NCI-H748 treated with DMSO at 0.1 percent for 48 hours (cell line): ENCODE results near the gene FRMD5.

Source experiments
- DNase-seq: peaks from one replicate; lab custom pipeline; 2025; lab: John Stamatoyannopoulos, UW

Gene FRMD5

GRCh38 chr15:44160796-44161195 lies 34.3 kb downstream of the FRMD5 start:
- DNase-seq = no peak

DNA sequence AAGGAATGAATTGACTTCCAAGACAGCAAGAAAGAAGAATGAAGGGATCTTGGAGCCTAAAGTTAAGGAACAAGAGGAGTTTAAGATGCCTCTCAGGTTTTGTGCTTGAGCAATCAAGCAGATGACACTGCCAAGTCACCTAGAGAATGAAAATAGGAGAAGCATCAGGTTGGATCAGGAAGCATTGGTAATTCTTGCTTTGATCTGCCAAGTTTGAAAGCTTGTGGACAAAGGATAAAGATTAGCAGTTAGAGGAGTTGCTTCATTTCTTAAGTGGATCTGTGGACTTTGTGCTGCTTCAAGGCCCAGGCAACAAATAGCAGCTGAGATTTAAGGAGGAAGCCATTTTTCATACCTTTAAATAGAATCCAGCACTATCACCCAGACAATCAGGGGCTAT lies 35.6 kb downstream of the FRMD5 start:
- DNase-seq = no peak

DNA sequence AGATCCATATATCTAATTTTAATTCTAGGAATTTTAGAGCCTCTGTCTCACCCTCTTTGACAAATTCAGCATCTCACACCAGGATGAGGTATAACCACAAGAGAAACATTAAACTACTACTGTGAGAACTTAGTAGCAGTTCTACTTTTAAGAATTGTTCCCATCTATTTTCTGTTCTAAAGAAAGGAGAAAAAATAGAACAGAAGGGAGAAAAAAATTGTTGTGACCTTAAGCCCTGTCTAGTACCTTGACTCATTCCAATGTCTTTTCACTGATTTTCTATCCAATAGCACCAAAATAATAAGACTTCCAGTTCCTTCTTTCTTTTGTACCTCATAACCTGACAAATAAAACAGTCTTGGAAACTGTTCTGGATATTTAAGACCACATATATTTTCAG lies 37.0 kb downstream of the FRMD5 start:
- DNase-seq = no peak

DNA sequence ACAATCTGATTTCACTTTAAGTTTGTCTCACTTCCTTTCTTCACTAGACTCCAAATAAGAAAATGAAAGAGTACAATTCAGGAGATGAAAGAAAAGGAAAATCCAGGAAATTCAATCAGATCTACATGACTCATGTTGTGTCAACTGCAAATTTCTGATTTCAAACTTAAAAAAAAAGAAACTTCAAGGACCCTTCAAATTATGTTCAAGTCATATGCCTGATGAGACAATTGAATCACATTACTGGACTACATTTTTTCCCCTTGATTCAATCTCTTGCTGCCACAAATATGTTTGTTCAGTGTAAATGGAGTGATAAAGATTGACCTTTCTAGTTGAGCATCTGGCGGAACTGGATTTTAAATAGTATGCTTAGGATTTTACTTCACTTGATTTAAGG lies 37.4 kb downstream of the FRMD5 start:
- DNase-seq = no peak

DNA sequence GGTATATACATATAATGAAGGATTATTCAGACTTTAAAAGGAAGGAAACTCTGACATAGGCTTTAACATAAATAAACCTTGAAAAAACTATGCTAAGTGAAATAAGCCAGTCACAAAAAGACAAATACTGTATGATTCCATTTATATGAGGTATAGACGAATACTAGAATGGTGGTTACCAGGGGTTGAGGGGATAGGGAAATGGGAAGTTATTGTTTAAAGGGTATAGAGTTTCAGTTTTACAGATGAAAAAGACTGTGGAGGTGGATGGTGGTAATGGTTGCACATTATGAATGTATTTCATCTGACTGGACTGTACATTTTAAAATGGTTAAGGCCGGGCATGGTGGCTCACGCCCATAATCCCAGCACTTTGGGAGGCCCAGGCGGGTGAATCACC lies 41.7 kb downstream of the FRMD5 start:
- no peak for DNase-seq

DNA sequence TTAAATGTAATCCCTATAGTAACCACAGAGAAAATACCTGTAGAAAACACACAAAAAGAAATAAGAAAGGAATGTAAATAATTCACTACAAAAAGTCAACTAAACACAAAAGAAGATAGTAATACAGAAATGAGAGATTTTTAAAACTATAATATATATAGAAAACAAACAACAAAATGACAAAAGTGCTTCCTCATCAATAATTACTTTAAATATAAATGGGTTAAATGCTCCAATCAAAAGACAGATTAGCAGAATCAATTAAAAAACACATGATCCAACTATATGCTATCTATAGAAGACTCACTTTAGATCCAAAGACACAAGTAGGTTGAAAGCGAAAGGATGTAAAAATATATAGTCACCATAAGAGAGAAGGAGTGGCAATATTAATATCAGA lies 45.8 kb downstream of the FRMD5 start:
- DNase-seq = no peak

- DNase-seq = no peak
Measured at GRCh38 chr15:44148580-44148979, 46.5 kb downstream of the FRMD5 start.

GRCh38 chr15:44147636-44148035 lies 47.4 kb downstream of the FRMD5 start:
- DNase-seq = no peak

- DNase-seq = no peak
Measured at GRCh38 chr15:44145495-44145894, 49.6 kb downstream of the FRMD5 start.

- DNase-seq = no peak
Measured at GRCh38 chr15:44144992-44145391, 50.1 kb downstream of the FRMD5 start.

GRCh38 chr15:44144184-44144583 lies 50.9 kb downstream of the FRMD5 start:
- DNase-seq = no peak

- DNase-seq = no peak
Measured at GRCh38 chr15:44137750-44138149, 57.3 kb downstream of the FRMD5 start.

DNA sequence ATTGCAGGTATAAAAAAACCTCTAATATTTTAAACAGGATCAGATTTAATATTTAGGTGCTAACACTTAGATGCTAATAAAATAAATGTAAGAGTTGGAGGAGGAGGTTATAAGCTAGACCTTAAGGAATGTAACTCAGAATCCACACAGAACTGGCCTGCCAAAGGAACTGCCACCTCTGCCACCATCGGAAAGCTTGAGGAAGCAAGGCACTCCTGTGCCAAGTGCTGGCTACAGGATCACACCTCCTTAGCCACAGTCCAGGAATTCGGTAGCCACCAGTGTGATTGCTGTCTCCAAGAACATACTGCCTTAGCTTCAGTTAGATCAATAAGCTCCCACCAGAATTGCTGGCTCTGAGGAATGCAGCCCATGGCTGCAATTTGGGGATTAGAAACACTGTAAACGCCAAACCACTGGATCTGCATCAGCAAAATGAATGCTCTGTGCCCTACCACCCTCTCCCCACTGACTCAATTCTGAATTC lies 58.0 kb downstream of the FRMD5 start:
- no peak for DNase-seq

DNA sequence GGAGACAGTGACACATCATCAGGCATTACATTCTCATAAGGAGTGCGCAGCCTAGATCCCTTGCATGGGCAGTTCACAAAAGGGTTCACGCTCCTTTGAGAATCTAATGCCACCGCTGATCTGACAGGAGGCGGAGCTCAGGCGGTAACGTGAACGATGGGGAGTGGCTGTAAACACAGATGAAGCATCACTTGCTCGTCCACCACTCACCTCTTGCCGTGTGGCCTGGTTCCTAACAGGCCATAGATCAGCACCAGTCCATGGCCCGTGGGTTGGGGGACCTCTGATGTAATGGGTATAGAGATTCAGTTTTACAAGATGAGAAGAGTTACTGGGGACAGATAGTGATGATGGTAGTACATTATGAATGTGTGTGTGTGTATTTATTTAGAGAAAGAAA lies 63.0 kb downstream of the FRMD5 start:
- no peak for DNase-seq

DNA sequence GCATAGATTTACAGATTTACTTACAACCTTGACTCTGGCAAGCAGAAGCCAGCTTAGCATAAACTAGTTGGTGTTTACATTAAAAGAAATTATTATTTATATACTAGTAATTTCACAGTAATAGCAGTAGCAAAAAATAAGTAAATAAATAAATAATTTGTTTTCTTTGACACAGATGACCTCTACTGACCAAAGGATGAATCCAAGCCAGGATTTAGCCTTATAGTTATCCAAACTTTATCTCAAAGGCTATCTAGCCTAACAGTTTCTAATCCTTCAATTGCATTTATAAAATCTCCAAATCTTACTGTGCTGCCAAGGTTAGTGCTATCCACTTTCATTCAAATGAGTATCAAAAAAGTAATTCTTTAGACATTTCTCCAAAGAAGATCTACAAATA lies 64.3 kb downstream of the FRMD5 start:
- no peak for DNase-seq

- DNase-seq = no peak
Measured at GRCh38 chr15:44129911-44130310, 65.2 kb downstream of the FRMD5 start.

- no peak for DNase-seq
Measured at GRCh38 chr15:44128443-44128842, 66.6 kb downstream of the FRMD5 start.

DNA sequence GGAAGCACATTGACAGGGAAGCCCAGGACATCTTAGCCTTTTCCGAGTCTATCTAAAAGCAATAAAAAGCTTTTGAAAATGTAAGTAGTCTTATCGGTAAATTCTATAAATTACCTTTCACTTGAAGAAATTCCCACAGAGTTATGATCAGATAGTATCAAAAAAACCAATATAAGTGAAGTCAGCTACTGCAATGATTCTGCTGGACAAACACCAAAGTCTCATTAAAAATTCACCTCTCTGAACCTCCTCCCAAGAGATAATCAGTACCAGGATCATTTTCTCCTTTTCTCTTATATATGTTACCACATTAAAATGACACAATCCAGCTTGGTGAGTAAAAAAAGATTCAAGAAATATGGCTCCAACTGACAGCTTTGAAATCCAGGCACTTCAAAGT lies 69.2 kb downstream of the FRMD5 start:
- DNase-seq = no peak

- no peak for DNase-seq
Measured at GRCh38 chr15:44102675-44103254, 92.3 kb downstream of the FRMD5 start.

- DNase-seq = no peak
Measured at GRCh38 chr15:44101944-44102343, 93.1 kb downstream of the FRMD5 start.

- DNase-seq = no peak
Measured at GRCh38 chr15:44101286-44101685, 93.8 kb downstream of the FRMD5 start.

- no peak for DNase-seq
Measured at GRCh38 chr15:44099671-44100070, 95.4 kb downstream of the FRMD5 start.

DNA sequence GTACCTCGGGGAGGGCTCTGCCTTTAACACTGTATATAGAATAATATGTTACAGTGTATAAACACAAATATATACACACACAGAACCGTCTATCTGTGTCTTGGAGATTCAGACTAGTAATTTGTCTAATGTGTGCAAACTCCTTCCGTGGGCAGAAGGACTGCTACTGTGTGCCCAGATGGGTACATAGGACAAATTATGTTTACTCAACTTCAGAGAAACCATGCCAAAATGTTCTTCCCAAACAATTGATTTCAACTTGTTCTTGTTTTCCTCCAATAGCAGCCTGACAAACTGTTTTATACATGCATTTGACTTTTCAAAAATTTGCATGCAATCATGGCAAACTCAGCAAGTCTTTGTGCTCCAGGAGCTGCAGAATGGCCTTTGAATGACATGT lies 97.5 kb downstream of the FRMD5 start:
- no peak for DNase-seq

DNA sequence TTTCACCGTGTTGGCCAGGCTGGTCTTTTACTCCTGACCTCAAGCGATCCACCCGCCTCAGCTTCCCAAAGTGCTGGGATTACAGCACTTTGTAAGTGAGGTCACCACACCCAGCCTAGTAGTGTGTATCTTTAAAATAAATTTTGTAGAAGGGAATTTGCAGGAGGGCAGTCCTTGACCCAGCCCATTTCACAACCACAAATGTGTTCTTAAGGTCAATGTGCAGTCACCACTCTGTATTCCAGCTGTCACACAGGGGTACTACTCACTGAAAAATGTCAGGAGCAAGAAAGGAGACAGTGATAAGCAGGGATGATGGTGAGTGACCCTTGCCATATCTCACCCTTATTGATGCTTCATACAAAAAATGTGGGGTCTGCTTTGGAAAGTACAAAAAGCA lies 98.5 kb downstream of the FRMD5 start:
- no peak for DNase-seq

- no peak for DNase-seq
Measured at GRCh38 chr15:44094781-44095180, 100.3 kb downstream of the FRMD5 start.
